IPS-18c (cell line): ENCODE measurements around the gene TP53TG3D.
"Not testable (repeated sequence)": the region's sequence is repeated elsewhere in the genome, so short reads cannot be mapped to it uniquely, and the experiment has no call there.

Source experiments
- H3K4me3 ChIP-seq: 2 replicates; pipeline ENCODE4 v1.7.0; 2013; ENCODE audit warnings: low read depth, mild to moderate bottlenecking, low read length, moderate library complexity; ENCODE audit not compliant: insufficient read depth
- H3K9me3 ChIP-seq: one replicate; pipeline ENCODE4 v1.6.1; 2013; ENCODE audit warnings: mild to moderate bottlenecking, low read length, moderate library complexity; ENCODE audit not compliant: control insufficient read depth, insufficient read depth

Gene TP53TG3D

GRCh38 chr16:32252986-32253385 lies at the start of gene TP53TG3D:
Gene TP53TG3D (plus strand): TSS chr16:32253286. CDS start chr16:32253354, 68 bp downstream.
- not testable (repeated sequence) for H3K9me3 ChIP-seq, H3K4me3 ChIP-seq

GRCh38 chr16:32253507-32253906 lies 421 bp downstream of the TP53TG3D start:
- not testable (repeated sequence) for H3K9me3 ChIP-seq, H3K4me3 ChIP-seq

- not testable (repeated sequence) for H3K4me3 ChIP-seq, H3K9me3 ChIP-seq
Measured at GRCh38 chr16:32261526-32261925, 8.4 kb downstream of the TP53TG3D start.

- H3K4me3 ChIP-seq, H3K9me3 ChIP-seq: not testable (repeated sequence)
Measured at GRCh38 chr16:32263552-32263951, 10.5 kb downstream of the TP53TG3D start.

GRCh38 chr16:32281910-32282309 lies 28.8 kb downstream of the TP53TG3D start:
- not testable (repeated sequence) for H3K4me3 ChIP-seq, H3K9me3 ChIP-seq

- not testable (repeated sequence) for H3K4me3 ChIP-seq, H3K9me3 ChIP-seq
Measured at GRCh38 chr16:32283024-32283423, 29.9 kb downstream of the TP53TG3D start.

GRCh38 chr16:32283917-32284495 lies 30.9 kb downstream of the TP53TG3D start:
- not testable (repeated sequence) for H3K9me3 ChIP-seq, H3K4me3 ChIP-seq

GRCh38 chr16:32284800-32285796 lies 32.0 kb downstream of the TP53TG3D start:
- not testable (repeated sequence) for H3K4me3 ChIP-seq, H3K9me3 ChIP-seq

GRCh38 chr16:32286193-32286592 lies 33.1 kb downstream of the TP53TG3D start:
- H3K4me3 ChIP-seq, H3K9me3 ChIP-seq: not testable (repeated sequence)

- not testable (repeated sequence) for H3K4me3 ChIP-seq
Measured at GRCh38 chr16:32287743-32288142, 34.7 kb downstream of the TP53TG3D start.

GRCh38 chr16:32289197-32289596 lies 36.1 kb downstream of the TP53TG3D start:
- H3K9me3 ChIP-seq, H3K4me3 ChIP-seq: not testable (repeated sequence)

More at GRCh38 chr16:32287743-32288142, 34.7 kb downstream of the TP53TG3D start:
- not testable (repeated sequence) for H3K9me3 ChIP-seq

GRCh38 chr16:32302776-32303175 lies 49.7 kb downstream of the TP53TG3D start:
- not testable (repeated sequence) for H3K4me3 ChIP-seq, H3K9me3 ChIP-seq
